Measurements from ENCODE around the gene METTL23. TPM values are rescaled to one million over a fixed set of nuclear protein-coding genes. Genes with fewer than 3 reads are reported as not detected.
A peak's percentile ranks its signal among the peaks of the same experiment; 100 is the strongest.

The METTL23 gene
- 10 to 100 TPM in 4 of 5 donors, 1 to 10 TPM in 1; 1.2 to 72.1 (median 15.5) TPM for total RNA-seq
- 10 to 100 TPM; 35.4 to 42.0 (median 35.6) TPM for polyA plus RNA-seq
- long read RNA-seq, donor 1, partial matches to known transcripts: 0 of 4 reads
- long read RNA-seq, donor 1, other reads (novel, unspliced or antisense): 0 of 4 reads
- long read RNA-seq, donor 2, partial matches to known transcripts: 0 of 1 reads
- long read RNA-seq, donor 2, other reads (novel, unspliced or antisense): 0 of 1 reads
- long read RNA-seq, donor 3, partial matches to known transcripts: 0 of 3 reads
- long read RNA-seq, donor 3, other reads (novel, unspliced or antisense): 0 of 3 reads
- long read RNA-seq, donor 4, partial matches to known transcripts: 0 of 1 reads
- long read RNA-seq, donor 4, other reads (novel, unspliced or antisense): 0 of 1 reads
- long read RNA-seq, donor 5, partial matches to known transcripts: 0 of 9 reads
- long read RNA-seq, donor 5, other reads (novel, unspliced or antisense): 0 of 9 reads
- long read RNA-seq, donor 6, partial matches to known transcripts: 0 of 12 reads
- long read RNA-seq, donor 6, other reads (novel, unspliced or antisense): 0 of 12 reads
- long read RNA-seq, donor 7, partial matches to known transcripts: 0 of 7 reads
- long read RNA-seq, donor 7, other reads (novel, unspliced or antisense): 0 of 7 reads
- long read RNA-seq, donor 8, partial matches to known transcripts: 15 of 25 reads
- long read RNA-seq, donor 8, other reads (novel, unspliced or antisense): 0 of 25 reads
- long read RNA-seq, donor 9, partial matches to known transcripts: 0 of 6 reads
- long read RNA-seq, donor 9, other reads (novel, unspliced or antisense): 0 of 6 reads
- long read RNA-seq, donor 10, partial matches to known transcripts: 0 of 4 reads
- long read RNA-seq, donor 10, other reads (novel, unspliced or antisense): 0 of 4 reads

- H3K9me3 ChIP-seq: no peaks in the 10 kb centered on the region
- TF ChIP-seq CTCF (IDR thresholded peaks at IDR 0.05) (peak in 5 of 7 experiments; percentile 54 to 72 (median 66)), POLR2AphosphoS5 (IDR thresholded peaks at IDR 0.05) (peak; percentile 2 to 63 (median 42)), POLR2A (IDR thresholded peaks at IDR 0.05) (no peak)
- H3K27ac ChIP-seq: peak within 1 kb of the TSS; percentile 98 to 100 (median 100)
- intact Hi-C loops (cut with DNase I; ENCODE audit: low total_unique reads): no loop called here
- H3K36me3 ChIP-seq: peaks cover 39 to 58% (median 51%) of the 10 kb centered on the region in 4 donors
- H3K27me3 ChIP-seq: no peaks in the 10 kb centered on the region
- H3K4me3 ChIP-seq: peak within 1 kb of the TSS; percentile 85 to 97 (median 90)
- DNase-seq: peak; percentile 88 to 95
- H3K4me1 ChIP-seq: peaks cover 38 to 80% (median 72%) of the 10 kb centered on the region in 4 donors
- 1 to 2% (median 1%) methylated on average over 33 to 71 of the region's 71 CpGs for WGBS, 5 donors
Observed at GRCh38 chr17:76726776-76727718, at the start of gene METTL23. Gene METTL23 (plus strand): TSS chr17:76726839. CDS start chr17:76729711, 2,872 bp downstream.

- Histone ChIP-seq H3K4me3 (no peak overlapping the region), H3K27ac (no peak overlapping the region), H3K27me3 (no peaks in the 10 kb centered on the region), H3K36me3 (peaks cover 0 to 41% (median 19%) of the 10 kb centered on the region in 4 donors), H3K4me1 (peaks cover 12 to 41% (median 33%) of the 10 kb centered on the region in 4 donors), H3K9me3 (no peaks in the 10 kb centered on the region)
- no peak for DNase-seq
- WGBS, 5 donors: 86 to 93% (median 89%) methylated on average over 16 of the region's 16 CpGs
- intact Hi-C loops (cut with DNase I; ENCODE audit: low total_unique reads): no loop called here
- TF ChIP-seq EP300 (IDR thresholded peaks at IDR 0.05): no peak
- TF ChIP-seq POLR2AphosphoS5 (IDR thresholded peaks at IDR 0.05): no peak
- TF ChIP-seq POLR2A (IDR thresholded peaks at IDR 0.05): no peak
- no peak for TF ChIP-seq CTCF (IDR thresholded peaks at IDR 0.05)
Observed at GRCh38 chr17:76677406-76677805, 49.2 kb upstream of the METTL23 start.

GRCh38 chr17:76678330-76678729, 48.3 kb upstream of the METTL23 start:
- Histone ChIP-seq H3K27me3 (no peaks in the 10 kb centered on the region), H3K4me1 (peaks cover 12 to 41% (median 29%) of the 10 kb centered on the region in 4 donors), H3K4me3 (no peak overlapping the region), H3K27ac (peak overlapping the region in 1 of 5 donors; percentile 8), H3K9me3 (no peaks in the 10 kb centered on the region), H3K36me3 (peaks cover 0 to 41% (median 26%) of the 10 kb centered on the region in 4 donors)
- peak in 1 of 2 donors; percentile 48 for DNase-seq
- TF ChIP-seq POLR2AphosphoS5 (IDR thresholded peaks at IDR 0.05) (no peak), POLR2A (IDR thresholded peaks at IDR 0.05) (no peak), EP300 (IDR thresholded peaks at IDR 0.05) (no peak), CTCF (IDR thresholded peaks at IDR 0.05) (no peak)
- WGBS, 5 donors: 34 to 52% (median 41%) methylated on average over 7 to 12 of the region's 12 CpGs
- intact Hi-C loops (cut with DNase I; ENCODE audit: low total_unique reads): no loop called here
